WTC11 (cell line): ENCODE results near the gene MEAK7. TPM values are rescaled to one million over a fixed set of nuclear protein-coding genes. Genes with fewer than 3 reads are reported as not detected.

Experiments
- ATAC-seq: fragments of 200-7000 bp; cut with Tn5 transposase; 2 replicates; pipeline ENCODE4 v1.10.0; 2021; ENCODE audit warnings: mild to moderate bottlenecking, moderate library complexity
- CTCF ChIA-PET: fragments of 300-600 bp; sonication (Branson Sonifier 250); formaldehyde crosslinking; loops from one replicate; lab custom pipeline; 2021; ENCODE audit warnings: antibody characterized with exemption; lab: Charles Lee
- POLR2A ChIA-PET: fragments of 350-600 bp; sonication (Branson Sonifier 250); formaldehyde crosslinking; loops from one replicate; lab custom pipeline; 2021; ENCODE audit warnings: antibody characterized with exemption; lab: Charles Lee
- DNase-seq: peaks from one replicate; pipeline ENCODE4 v3.0.0; 2021; ENCODE audit warnings: low spot score
- H3K27ac Mint-ChIP-seq: 2 replicates; pipeline ENCODE4 v1.8.0; 2021; ENCODE audit warnings: mixed read lengths
- H3K27me3 Mint-ChIP-seq: 2 replicates; pipeline ENCODE4 v1.8.0; 2021; ENCODE audit warnings: low read depth, mild to moderate bottlenecking, moderate library complexity, mixed read lengths
- H3K36me3 Mint-ChIP-seq: 2 replicates; pipeline ENCODE4 v1.8.0; 2021; ENCODE audit warnings: mixed read lengths
- H3K4me1 Mint-ChIP-seq: 2 replicates; pipeline ENCODE4 v1.8.0; 2022; ENCODE audit warnings: mixed read lengths
- H3K4me3 Mint-ChIP-seq: 2 replicates; pipeline ENCODE4 v1.8.0; 2021; ENCODE audit warnings: mild to moderate bottlenecking, moderate library complexity, mixed read lengths
- H3K9me3 Mint-ChIP-seq: 2 replicates; pipeline ENCODE4 v1.8.0; 2021; ENCODE audit warnings: mixed read lengths
- ATF1 ChIP-seq: sonication (generic); formaldehyde crosslinking; IDR thresholded peaks from 2 replicates; pipeline ENCODE4 v1.8.1; 2023; ENCODE audit warnings: mild to moderate bottlenecking, moderate library complexity, missing genetic modification reagents
- E2F1 ChIP-seq: sonication (generic); formaldehyde crosslinking; IDR thresholded peaks from 2 replicates; pipeline ENCODE4 v1.8.0; 2022; ENCODE audit warnings: mild to moderate bottlenecking, missing genetic modification reagents
- E2F4 ChIP-seq: sonication (generic); formaldehyde crosslinking; IDR thresholded peaks from 2 replicates; pipeline ENCODE4 v1.8.1; 2022; ENCODE audit warnings: low read depth, mild to moderate bottlenecking, moderate library complexity, missing genetic modification reagents, borderline replicate concordance
- ESRRA ChIP-seq: sonication (generic); formaldehyde crosslinking; IDR thresholded peaks from 2 replicates; pipeline ENCODE4 v1.8.1; 2022; ENCODE audit warnings: mild to moderate bottlenecking, missing genetic modification reagents, borderline replicate concordance
- FOXK1 ChIP-seq: sonication (generic); formaldehyde crosslinking; IDR thresholded peaks from 2 replicates; pipeline ENCODE4 v1.8.0; 2022; ENCODE audit warnings: mild to moderate bottlenecking, moderate library complexity, missing genetic modification reagents
- FOXP1 ChIP-seq: sonication (generic); formaldehyde crosslinking; IDR thresholded peaks from 2 replicates; pipeline ENCODE4 v1.8.0; 2022; ENCODE audit warnings: missing genetic modification reagents, mild to moderate bottlenecking, moderate library complexity, borderline replicate concordance
- GABPB1 ChIP-seq: sonication (generic); formaldehyde crosslinking; IDR thresholded peaks from 2 replicates; pipeline ENCODE4 v1.8.1; 2023; ENCODE audit warnings: mild to moderate bottlenecking, missing genetic modification reagents
- HMGA2 ChIP-seq: fragments of 250-450 bp; sonication (Bioruptor Pico); IDR thresholded peaks from 2 replicates; pipeline ENCODE4 v1.4.0; 2021; ENCODE audit warnings: mild to moderate bottlenecking, moderate library complexity
- IRF2 ChIP-seq: sonication (generic); formaldehyde crosslinking; IDR thresholded peaks from 2 replicates; pipeline ENCODE4 v1.8.0; 2022; ENCODE audit warnings: low read depth, missing genetic modification reagents, borderline replicate concordance
- KAT7 ChIP-seq: sonication (generic); formaldehyde crosslinking; IDR thresholded peaks from 2 replicates; pipeline ENCODE4 v1.8.1; 2023; ENCODE audit warnings: missing genetic modification reagents, mild to moderate bottlenecking, borderline replicate concordance
- MLX ChIP-seq: sonication (generic); formaldehyde crosslinking; IDR thresholded peaks from 2 replicates; pipeline ENCODE4 v1.8.1; 2023; ENCODE audit warnings: mild to moderate bottlenecking, missing genetic modification reagents, moderate library complexity
- NR2C2 ChIP-seq: sonication (generic); formaldehyde crosslinking; IDR thresholded peaks from 2 replicates; pipeline ENCODE4 v1.8.0; 2022; ENCODE audit warnings: mild to moderate bottlenecking, missing genetic modification reagents
- SMAD4 ChIP-seq: sonication (generic); formaldehyde crosslinking; IDR thresholded peaks from 2 replicates; pipeline ENCODE4 v1.8.0; 2022; ENCODE audit warnings: mild to moderate bottlenecking, missing genetic modification reagents
- SP1 ChIP-seq: sonication (generic); formaldehyde crosslinking; conservative IDR thresholded peaks from 2 replicates; pipeline ENCODE4 v1.8.1; 2022; ENCODE audit warnings: missing genetic modification reagents
- USF1 ChIP-seq: sonication (generic); formaldehyde crosslinking; IDR thresholded peaks from 2 replicates; pipeline ENCODE4 v1.8.0; 2022; ENCODE audit warnings: mild to moderate bottlenecking, missing genetic modification reagents
- ZBTB21 ChIP-seq: sonication (generic); formaldehyde crosslinking; IDR thresholded peaks from 2 replicates; pipeline ENCODE4 v1.8.1; 2023; ENCODE audit warnings: mild to moderate bottlenecking, missing genetic modification reagents, borderline replicate concordance
- ZBTB43 ChIP-seq: sonication (generic); formaldehyde crosslinking; IDR thresholded peaks from 2 replicates; pipeline ENCODE4 v1.8.1; 2023; ENCODE audit warnings: mild to moderate bottlenecking, missing genetic modification reagents
- ZMAT4 ChIP-seq: fragments of 250-450 bp; sonication (Bioruptor Pico); IDR thresholded peaks from 2 replicates; pipeline ENCODE4 v1.9.0; 2021; ENCODE audit warnings: mild to moderate bottlenecking
- ZNF219 ChIP-seq: sonication (generic); formaldehyde crosslinking; IDR thresholded peaks from 2 replicates; pipeline ENCODE4 v1.8.0; 2023; ENCODE audit warnings: missing genetic modification reagents, mild to moderate bottlenecking, borderline replicate concordance
- ZNF281 ChIP-seq: sonication (generic); formaldehyde crosslinking; IDR thresholded peaks from 2 replicates; pipeline ENCODE4 v1.8.0; 2023; ENCODE audit warnings: mild to moderate bottlenecking, missing genetic modification reagents
- ZNF396 ChIP-seq: fragments of 250-450 bp; sonication (Bioruptor Pico); IDR thresholded peaks from 2 replicates; pipeline ENCODE4 v1.8.0; 2021; ENCODE audit warnings: mild to moderate bottlenecking, moderate library complexity, borderline replicate concordance
- total RNA-seq: library from RNA; stranded (reverse); gene quantifications from 3 replicates; pipeline ENCODE4 v1.2.3, GENCODE V29; 2021

Gene MEAK7
- total RNA-seq, 1 experiment from 2014 or later, result 14.4 TPM

- TF ChIP-seq E2F4 (CRISPR knock-in tag), result no peak
Measured at GRCh38 chr16:84497418-84498222, 6.8 kb downstream of the MEAK7 start (continued).

GRCh38 chr16:84496991-84497390 is 7.5 kb downstream of the MEAK7 start:
- peaks cover 24% of the 10 kb centered on the region for H3K9me3 Mint-ChIP-seq
- no peak overlapping the region for H3K4me3 Mint-ChIP-seq
- DNase-seq, result no peak
- H3K36me3 Mint-ChIP-seq, result peaks cover 58% of the 10 kb centered on the region
- ChIA-PET CTCF (interaction anchor here (1.0 to 1.5 kb wide), 4 partner anchors 9 to 129 kb away, joined by 3 to 8 read pairs (median 4); partner anchors contain the start of gene ATP2C2), POLR2A (no interaction called here)
- no peaks in the 10 kb centered on the region for H3K27me3 Mint-ChIP-seq
- ATAC-seq, result no peak
- H3K4me1 Mint-ChIP-seq, result peaks cover 10% of the 10 kb centered on the region; the same call in 1 of the 2 replicates
- H3K27ac Mint-ChIP-seq, result no peak overlapping the region
- no peak for TF ChIP-seq ZBTB21 (CRISPR knock-in tag)
- no peak for TF ChIP-seq FOXK1 (CRISPR knock-in tag)
- TF ChIP-seq SP1 (CRISPR knock-in tag), result no peak
- TF ChIP-seq SMAD4, result no peak
- TF ChIP-seq NR2C2 (CRISPR knock-in tag), result no peak
- TF ChIP-seq ZMAT4 (CRISPR knock-in tag), result no peak
- TF ChIP-seq ZNF281 (CRISPR knock-in tag), result no peak
- no peak for TF ChIP-seq IRF2 (CRISPR knock-in tag)
- no peak for TF ChIP-seq ESRRA
- TF ChIP-seq ATF1, result no peak
- no peak for TF ChIP-seq MLX (CRISPR knock-in tag)
- no peak for TF ChIP-seq ZNF219
- TF ChIP-seq FOXP1 (CRISPR knock-in tag), result no peak
- TF ChIP-seq GABPB1 (CRISPR knock-in tag), result no peak

GRCh38 chr16:84495506-84495905 is 9.0 kb downstream of the MEAK7 start:
- ChIA-PET POLR2A (no interaction called here), CTCF (interaction anchor here (1.4 kb wide), 1 partner anchor 11 kb away, joined by 8 read pairs; no protein-coding TSS in a partner anchor)
- H3K4me3 Mint-ChIP-seq, result no peak overlapping the region
- peaks cover 24% of the 10 kb centered on the region for H3K9me3 Mint-ChIP-seq
- peaks cover 70% of the 10 kb centered on the region for H3K36me3 Mint-ChIP-seq
- H3K27me3 Mint-ChIP-seq, result no peaks in the 10 kb centered on the region
- H3K4me1 Mint-ChIP-seq, result peaks cover 10% of the 10 kb centered on the region; the same call in 1 of the 2 replicates
- no peak overlapping the region; the same call in 1 of the 2 replicates for H3K27ac Mint-ChIP-seq
- ATAC-seq (no peak), DNase-seq (no peak)
- TF ChIP-seq E2F1 (CRISPR knock-in tag) (no peak), ZNF396 (CRISPR knock-in tag) (no peak), HMGA2 (CRISPR knock-in tag) (no peak), ATF1 (no peak), ZMAT4 (CRISPR knock-in tag) (no peak), USF1 (no peak), KAT7 (no peak), ZBTB43 (CRISPR knock-in tag) (no peak)
